Heart right ventricle (tissue), 16 donors: Measurements from ENCODE around the gene BOD1L1. TPM values are rescaled to one million over a fixed set of nuclear protein-coding genes. Genes with fewer than 3 reads are reported as not detected.
A peak's percentile ranks its signal among the peaks of the same experiment; 100 is the strongest.

Experiments
- ATAC-seq, 8 donors: fragments of 200-7000 bp; cut with Tn5 transposase; one replicate each; pipeline ENCODE4 v1.9.1; 2020; ENCODE audit warnings: mild to moderate bottlenecking in 8 of 8, moderate library complexity in 8 of 8, moderate number of reproducible peaks in 1 of 8
- DNase-seq, 2 donors: peaks; one replicate each; pipeline ENCODE4 v3.0.0-alpha.2; 2020
- H3K27ac ChIP-seq, 10 donors: fragments of 200-600 bp; sonication (generic) in 2 of 10; one replicate each; pipeline versions ENCODE4 v1.5.0 to v1.8.0; 2020 to 2022; ENCODE audit warnings: mild to moderate bottlenecking in 3 of 10
- H3K27me3 ChIP-seq, 7 donors: fragments of 200-600 bp; one replicate each; pipeline ENCODE4 v1.8.0; 2021 to 2022; ENCODE audit warnings: mild to moderate bottlenecking in 2 of 7
- H3K36me3 ChIP-seq, 9 donors: fragments of 200-600 bp; sonication (generic) in 1 of 9; one replicate each; pipeline versions ENCODE4 v1.5.0 to v1.8.0; 2020 to 2022; ENCODE audit warnings: mild to moderate bottlenecking in 2 of 9
- H3K4me1 ChIP-seq, 9 donors: fragments of 200-600 bp; sonication (generic) in 1 of 9; one replicate each; pipeline versions ENCODE4 v1.5.0 to v1.8.0; 2020 to 2022; ENCODE audit warnings: mild to moderate bottlenecking in 4 of 9
- H3K4me3 ChIP-seq, 10 donors: fragments of 200-600 bp; sonication (generic) in 2 of 10; one replicate each; pipeline versions ENCODE4 v1.5.0 to v1.8.0; 2020 to 2022; ENCODE audit warnings: mild to moderate bottlenecking in 7 of 10, moderate library complexity in 2 of 10
- H3K9me3 ChIP-seq, 11 donors: fragments of 200-600 bp in 10 of 11; sonication (generic) in 2 of 11; one replicate each; pipeline versions ENCODE4 v1.5.0 to v1.8.0; 2013 to 2022; ENCODE audit warnings: mild to moderate bottlenecking in 2 of 11, control low read depth in 1 of 11, moderate library complexity in 1 of 11
- CTCF ChIP-seq, 9 donors: fragments of 200-600 bp; sonication (generic) in 2 of 9; IDR thresholded peaks; one replicate each; pipeline versions ENCODE4 v1.5.0 to v1.8.0; 2021 to 2022; ENCODE audit warnings: antibody characterized with exemption in 9 of 9, mild to moderate bottlenecking in 5 of 9, moderate library complexity in 1 of 9
- WGBS, 2 donors: extraction: QIAGEN DNeasy Blood & Tissue Kit; methylation state at CpG; one replicate each; pipeline ENCODE4 v1.1.7; 2013; ENCODE audit warnings: inconsistent platforms in 1 of 2; 5-methylcytosine and 5-hydroxymethylcytosine counted together
- intact Hi-C, 10 donors: fragments of 100-400 bp; cut with DNase I; formaldehyde crosslinking; loops; one replicate each; pipeline versions ENCODE4 v1.11.1 to v1.14.2; 2022
- polyA plus RNA-seq, 2 donors: library from polyadenylated mRNA; stranded (reverse); fragments of 200-250 nt; gene quantifications; one replicate each; pipeline ENCODE4 v1.2.3, GENCODE V29; 2013
- total RNA-seq, 10 donors: library from RNA; stranded (reverse); fragmentation: NEBNext Ultra II Directional in 3 of 10; extraction: Animal tissue kit (Norgen Biotek cat#: 25700) in 3 of 10; gene quantifications; one replicate each; pipeline versions ENCODE4 v1.2.1 to v1.2.4, GENCODE V29; 2021 to 2023
- donor health status: Arrhythmogenic right ventricular cardiomyopathy.
- donor health status: ischemic (EF 13 %, LVEDD 7.1; RV severe dilation, severe dysfunction).
- donor health status: healthy with polysubstance abuse.
- donor health status: DM: no; HTN: yes; CAD: no.
- donor health status: DM: no; HTN: no; CAD: no.
- donor health status: ischemic (EF 25% LVEDD 6.9; RV normal size, moderate dysfunction).
- donor health status: ischemic (EF 25% LVEDD 5.7; RV mildly dilated, moderate dysfunction).
- donor health status: healthy.
- donor health status: DM: yes; HTN: yes; CAD: no.
- donor health status: Ischemic cardiomyopathy.
- donor health status: ischemic (EF 35%, LVEDD 5.7; RV mildly dilated, moderate dysfunction).
- donor health status: nonischemic (EF 11% LVEDD 7.7; RV severe dilation, severe dysfunction).
- donor health status: DM: yes; HTN: yes; CAD: no.
- donor health status: PGD.
- donor health status: ischemic (EF 29% LVEDD 5.4; RV normal size, mild dysfunction).
- donor health status: nonischemic (EF 23%, LVEDD 6.1; RV moderate dilation, normal function).

Gene BOD1L1
- total and polyA plus RNA-seq, 12 donors, result 7.9 to 28.1 (median 23.5) TPM

- TF ChIP-seq CTCF (IDR thresholded peaks at IDR 0.05), result no peak
- ATAC-seq, result peak in 5 of 8 donors; percentile 34 to 61 (median 48)
- Histone ChIP-seq H3K9me3 (no peaks in the 10 kb centered on the region), H3K36me3 (no peaks in the 10 kb centered on the region), H3K4me3 (no peak overlapping the region), H3K27ac (peak overlapping the region in 3 of 10 donors; percentile 15 to 35 (median 22)), H3K4me1 (peaks cover 0 to 22% (median 9%) of the 10 kb centered on the region in 9 donors), H3K27me3 (peaks cover 0 to 15% (median 0%) of the 10 kb centered on the region in 7 donors)
- peak in 1 of 2 donors; percentile 10 for DNase-seq
- intact Hi-C loops, result no loop called here
- WGBS, 2 donors, result 14 to 15% methylated on average over 2 of the region's 2 CpGs
Measured at GRCh38 chr4:13642170-13642950, 14.8 kb upstream of the BOD1L1 start.

GRCh38 chr4:13641084-13641483 lies 13.6 kb upstream of the BOD1L1 start:
- DNase-seq (no peak), ATAC-seq (no peak)
- H3K36me3 ChIP-seq, result no peaks in the 10 kb centered on the region
- H3K27me3 ChIP-seq, result peaks cover 0 to 15% (median 0%) of the 10 kb centered on the region in 7 donors
- intact Hi-C loops, result no loop called here
- no peak overlapping the region for H3K4me3 ChIP-seq
- TF ChIP-seq CTCF (IDR thresholded peaks at IDR 0.05), result no peak
- H3K9me3 ChIP-seq, result no peaks in the 10 kb centered on the region
- 70 to 73% methylated on average over 6 of the region's 6 CpGs for WGBS, 2 donors
- no peak overlapping the region for H3K27ac ChIP-seq
- peaks cover 0 to 24% (median 9%) of the 10 kb centered on the region in 9 donors for H3K4me1 ChIP-seq

GRCh38 chr4:13640149-13640940 lies 12.8 kb upstream of the BOD1L1 start:
- H3K36me3 ChIP-seq, result no peaks in the 10 kb centered on the region

More at GRCh38 chr4:13640149-13640940, 12.8 kb upstream of the BOD1L1 start:
- no peak for TF ChIP-seq CTCF (IDR thresholded peaks at IDR 0.05)
- WGBS, 2 donors, result 40 to 43% methylated on average over 8 of the region's 8 CpGs
- peaks cover 0 to 31% (median 12%) of the 10 kb centered on the region in 9 donors for H3K4me1 ChIP-seq
- peaks cover 0 to 15% (median 0%) of the 10 kb centered on the region in 7 donors for H3K27me3 ChIP-seq
- ATAC-seq, result peak in 1 of 8 donors; percentile 10
- intact Hi-C loops, result no loop called here
- H3K9me3 ChIP-seq, result no peaks in the 10 kb centered on the region
- H3K4me3 ChIP-seq, result no peak overlapping the region
- no peak for DNase-seq
- no peak overlapping the region for H3K27ac ChIP-seq
